Cortex of kidney (tissue), 1 donor: ENCODE measurements around the gene CEBPE.
"Not testable (repeated sequence)": the region's sequence is repeated elsewhere in the genome, so short reads cannot be mapped to it uniquely, and the experiment has no call there.

Experiments used
- DNase-seq: peaks from one replicate; lab custom pipeline; 2025; lab: John Stamatoyannopoulos, UW

Gene CEBPE

DNA sequence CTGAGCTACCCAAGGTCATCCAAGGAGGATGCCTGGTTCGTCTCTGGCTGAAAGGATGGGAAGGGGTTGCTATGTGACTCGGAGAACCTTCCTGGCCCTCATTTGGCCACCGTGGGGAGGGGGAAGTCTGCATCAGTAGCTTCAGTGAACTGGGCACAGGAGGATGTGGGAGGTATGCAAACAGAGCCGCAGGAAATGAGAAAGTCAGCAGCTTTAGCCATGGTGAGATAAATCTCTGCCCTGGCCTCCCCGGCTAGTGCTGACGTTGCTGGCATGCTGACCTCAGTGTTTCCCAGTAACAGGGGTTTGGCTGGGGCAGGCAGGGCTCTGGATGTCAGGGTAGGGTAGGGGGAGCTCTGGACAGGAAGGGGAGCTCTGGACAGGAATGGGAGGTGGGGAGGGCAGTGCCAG, 2.3 kb upstream of the CEBPE start:
- DNase-seq: no peak

DNA sequence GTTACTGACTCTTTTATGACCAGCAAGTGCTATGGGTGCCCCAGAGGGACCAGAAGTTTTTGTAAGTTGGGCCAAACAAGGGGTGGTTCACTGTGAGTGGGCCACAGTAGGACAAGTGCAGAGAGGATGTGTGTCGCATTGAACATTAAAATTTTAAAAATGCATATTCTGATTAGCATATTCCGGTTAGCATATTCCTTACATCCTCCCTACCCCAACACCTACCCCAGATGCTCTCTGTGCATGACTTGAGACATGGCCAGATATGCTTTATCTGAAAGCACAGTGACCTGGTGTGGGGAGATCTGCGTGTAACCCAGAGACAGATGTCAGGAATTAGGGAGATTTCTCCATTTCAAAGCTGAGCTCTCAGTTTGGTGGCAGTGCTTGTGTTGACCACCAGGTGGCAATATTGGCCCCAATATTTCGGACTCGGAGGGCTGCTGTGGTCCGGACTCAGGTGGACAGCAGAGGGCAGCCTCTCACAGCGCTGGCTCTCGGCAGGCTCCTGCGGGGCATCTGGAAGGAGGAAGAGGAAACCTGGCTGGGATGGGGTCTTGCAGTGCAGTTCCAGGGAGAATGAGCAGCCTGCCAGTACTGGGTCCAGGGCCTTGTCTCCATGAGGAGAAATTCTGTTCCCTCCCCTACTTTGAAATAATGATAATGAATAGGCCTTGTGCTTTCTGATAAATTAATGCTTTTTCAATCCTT, 1.6 kb upstream of the CEBPE start:
- no peak for DNase-seq

DNA sequence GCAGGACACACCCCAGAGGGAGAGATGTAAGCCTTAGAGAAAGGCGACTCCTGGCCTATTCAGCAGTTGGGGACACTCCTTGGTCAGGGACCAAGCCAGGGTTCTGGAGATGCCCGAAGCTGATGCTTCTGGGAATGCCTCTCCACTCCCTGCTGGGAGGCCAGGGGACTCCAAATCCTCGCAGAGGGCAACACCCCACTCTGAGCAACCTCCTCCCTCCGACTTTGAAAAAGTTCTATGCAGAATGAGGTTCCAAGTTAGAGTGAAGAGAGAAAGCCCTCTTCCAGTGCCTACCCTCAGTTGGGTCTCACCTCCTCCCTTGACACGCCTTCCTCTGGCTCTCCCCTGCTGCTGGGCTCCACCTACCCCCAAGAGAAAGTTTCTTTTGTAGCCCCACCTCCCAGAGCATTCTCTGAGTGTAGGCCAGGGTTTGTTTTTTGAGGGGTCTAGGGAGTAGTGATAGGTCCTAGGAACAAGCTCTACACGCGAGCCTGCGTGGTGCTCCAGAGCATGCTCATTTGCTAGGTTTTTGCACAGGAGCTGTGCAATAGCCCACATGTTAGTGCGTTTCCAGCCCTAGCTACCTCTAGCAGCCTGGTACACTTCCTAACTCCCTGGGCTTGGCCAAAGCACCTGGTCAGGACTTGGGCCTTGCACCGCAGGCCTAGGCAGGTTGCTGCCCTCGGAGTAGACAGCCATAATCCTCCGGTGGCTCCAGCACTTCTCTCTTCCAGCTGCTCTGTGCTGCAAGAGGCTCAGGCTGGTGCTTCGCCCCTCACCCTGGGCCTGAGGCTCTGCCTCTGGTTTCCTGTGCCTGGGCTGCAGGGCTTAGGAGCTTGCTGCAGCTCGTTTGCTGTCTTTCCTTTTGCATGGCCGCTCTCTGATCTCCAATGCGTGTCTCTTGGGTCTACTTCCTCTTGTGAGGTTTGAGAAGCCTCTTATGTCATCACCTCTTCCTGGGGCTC, 590 bp upstream of the CEBPE start:
- no peak for DNase-seq

DNA sequence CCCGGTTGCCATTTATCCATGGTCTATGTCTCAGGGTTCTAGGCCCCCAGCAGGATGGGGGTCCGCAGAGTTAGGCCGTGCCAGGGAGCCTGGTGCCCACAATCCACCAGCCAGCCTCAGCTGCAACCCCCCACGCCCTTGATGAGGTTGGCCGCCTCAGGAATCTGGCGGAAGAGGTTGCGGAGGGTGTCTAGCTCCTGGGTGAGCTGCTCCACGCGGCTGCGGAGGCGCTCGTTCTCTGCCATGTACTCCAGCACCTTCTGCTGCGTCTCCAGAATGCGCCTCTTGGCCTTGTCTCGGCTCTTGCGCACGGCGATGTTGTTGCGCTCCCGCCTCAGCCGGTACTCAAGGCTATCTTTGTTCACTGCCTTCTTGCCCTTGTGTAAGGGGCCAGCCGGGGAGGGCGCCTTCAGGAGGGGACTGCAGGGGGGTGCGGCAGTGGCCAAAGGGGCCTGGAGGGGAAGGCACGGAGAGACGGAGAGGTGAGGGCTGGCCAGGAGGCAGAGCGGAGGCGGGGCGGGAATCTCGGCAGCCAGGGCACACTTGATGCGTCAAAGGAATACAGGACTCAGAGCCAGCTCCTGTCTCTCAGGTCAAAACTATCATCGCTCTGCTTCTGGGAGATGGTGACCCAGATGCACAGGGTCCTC, 1.6 kb downstream of the CEBPE start:
- no peak for DNase-seq

DNA sequence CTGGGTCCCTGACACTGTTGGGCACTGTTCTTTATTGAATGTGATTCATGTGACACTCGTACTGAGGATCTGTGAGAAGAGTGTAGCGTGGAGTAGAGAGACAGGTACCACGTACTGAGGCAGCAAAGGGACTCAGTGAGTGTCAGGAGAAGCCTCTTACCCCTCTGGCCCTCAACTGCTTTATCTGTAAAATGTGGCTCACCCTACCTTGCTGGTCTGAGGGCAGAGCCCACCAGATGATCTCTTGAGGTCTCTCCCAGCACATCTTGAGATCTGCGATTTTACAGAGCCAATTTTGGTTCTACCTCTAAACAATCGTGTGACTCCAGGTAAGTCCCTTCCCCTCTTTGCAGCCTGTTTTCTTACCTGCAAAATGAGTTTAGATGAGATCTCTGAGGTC, 3.1 kb downstream of the CEBPE start:
- no peak for DNase-seq

- no peak for DNase-seq
These were observed 3.9 kb downstream of the CEBPE start for GRCh38 chr14:23115039-23115731.

- no peak for DNase-seq
These were observed 4.4 kb downstream of the CEBPE start for GRCh38 chr14:23114669-23115038.

DNA sequence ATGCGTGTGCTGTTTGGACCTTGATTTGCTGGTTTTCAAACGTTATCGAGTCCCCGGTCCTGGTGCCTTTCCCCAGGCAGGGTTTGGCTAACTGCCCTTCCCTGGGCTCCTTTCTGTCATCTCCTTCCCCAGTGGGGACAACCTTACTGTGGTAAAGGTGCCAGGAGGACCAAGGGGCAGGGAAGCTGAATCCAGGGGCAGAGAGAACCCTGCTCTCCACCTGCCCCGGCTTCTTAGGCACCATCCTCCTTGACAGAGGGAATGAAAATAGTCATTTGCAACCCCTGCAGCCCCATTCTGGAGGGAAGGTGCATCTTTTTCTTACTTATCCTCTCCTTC, 5.0 kb downstream of the CEBPE start:
- DNase-seq: no peak

DNA sequence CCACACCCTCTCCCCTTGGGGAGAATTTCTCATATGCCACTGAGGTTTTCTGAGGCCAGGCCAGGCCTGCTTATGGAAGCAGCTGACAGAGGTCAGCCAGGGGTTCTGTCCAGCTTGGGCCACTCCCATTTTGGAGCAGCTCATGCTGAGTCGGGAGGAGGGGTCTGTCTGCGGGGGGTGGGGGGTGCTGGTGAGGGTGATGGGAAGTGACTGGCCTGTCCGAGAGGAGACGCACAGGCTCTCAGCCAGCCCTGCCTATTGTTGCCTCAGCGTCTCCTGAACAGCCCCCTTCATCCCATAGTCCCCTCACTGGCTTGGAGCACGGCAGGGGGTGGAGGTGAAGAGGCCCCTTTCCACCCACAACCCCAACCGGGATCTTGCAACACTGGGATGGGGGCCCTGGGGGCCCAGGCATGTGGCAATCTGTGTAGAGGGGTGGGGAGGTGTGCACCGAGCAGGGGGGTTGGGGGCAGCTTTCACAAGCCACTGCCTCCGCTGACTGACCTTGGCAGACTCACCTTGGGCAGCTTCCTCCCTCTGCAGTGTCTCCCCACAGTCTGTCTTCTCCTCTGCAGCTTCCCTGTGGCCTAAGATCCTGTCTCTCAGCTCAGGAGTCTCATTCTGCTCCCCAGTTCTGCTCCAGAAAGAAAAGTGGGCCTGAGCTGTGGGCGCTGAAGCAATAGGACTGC, 5.5 kb downstream of the CEBPE start:
- DNase-seq: no peak

DNA sequence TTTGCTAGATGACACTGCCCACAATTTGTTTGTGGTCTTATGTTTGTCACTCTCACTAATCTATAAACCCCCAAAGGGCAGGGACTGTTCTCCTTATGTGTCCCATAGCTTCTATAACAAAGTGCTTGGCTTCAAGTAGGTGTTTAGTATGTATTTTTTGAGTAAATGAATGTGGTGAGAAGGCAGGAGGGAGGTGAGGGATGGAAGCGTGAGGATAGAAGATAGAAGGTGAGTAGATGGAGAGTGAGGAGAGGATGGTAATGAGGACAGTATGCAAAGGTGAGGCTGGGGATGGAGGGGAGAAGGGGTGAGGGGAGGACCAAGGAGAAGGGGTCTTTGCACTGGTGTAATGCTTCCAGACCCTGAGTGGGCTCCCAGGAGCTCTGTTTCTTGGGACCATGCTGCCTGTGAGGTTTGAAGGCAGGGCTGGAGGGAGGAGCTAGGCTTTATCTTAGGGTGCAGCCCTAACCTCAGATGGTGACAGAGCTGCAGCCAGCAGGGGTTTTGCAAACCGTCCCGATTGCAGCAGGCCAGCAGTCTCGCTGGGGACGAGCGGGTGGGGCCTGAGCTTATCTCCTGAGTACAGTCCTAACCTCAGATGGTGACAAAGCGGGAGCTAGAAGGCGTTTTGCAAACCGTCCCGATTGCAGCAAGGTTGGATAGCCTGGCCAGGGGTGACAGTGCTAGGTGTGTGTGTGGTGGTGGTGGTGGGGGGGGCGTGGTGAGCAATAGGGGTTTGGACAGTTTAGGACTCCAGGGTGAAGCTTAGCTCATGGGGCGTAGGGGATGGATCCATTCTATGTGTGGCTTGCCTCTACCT, 6.5 kb downstream of the CEBPE start:
- no peak for DNase-seq

GRCh38 chr14:23110579-23111365, 8.3 kb downstream of the CEBPE start:
- no peak for DNase-seq

- DNase-seq: no peak
These were observed 9.3 kb downstream of the CEBPE start for GRCh38 chr14:23109769-23110168.

- not testable (repeated sequence) for DNase-seq
These were observed 10.9 kb downstream of the CEBPE start for GRCh38 chr14:23108169-23108568.

DNA sequence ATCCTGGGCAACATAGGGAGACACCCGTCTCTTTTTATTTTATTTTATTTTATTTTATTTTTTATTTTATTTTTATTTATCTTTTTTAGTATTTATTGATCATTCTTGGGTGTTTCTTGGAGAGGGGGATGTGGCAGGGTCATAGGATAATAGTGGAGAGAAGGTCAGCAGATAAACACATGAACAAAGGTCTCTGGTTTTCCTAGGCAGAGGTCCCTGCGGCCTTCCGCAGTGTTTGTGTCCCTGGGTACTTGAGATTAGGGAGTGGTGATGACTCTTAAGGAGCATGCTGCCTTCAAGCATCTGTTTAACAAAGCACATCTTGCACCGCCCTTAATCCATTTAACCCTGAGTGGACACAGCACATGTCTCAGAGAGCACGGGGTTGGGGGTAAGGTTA, 11.4 kb downstream of the CEBPE start:
- not testable (repeated sequence) for DNase-seq

GRCh38 chr14:23106747-23107045, 12.4 kb downstream of the CEBPE start:
- no peak for DNase-seq

- no peak for DNase-seq
These were observed 13.7 kb downstream of the CEBPE start for GRCh38 chr14:23105348-23105824.

DNA sequence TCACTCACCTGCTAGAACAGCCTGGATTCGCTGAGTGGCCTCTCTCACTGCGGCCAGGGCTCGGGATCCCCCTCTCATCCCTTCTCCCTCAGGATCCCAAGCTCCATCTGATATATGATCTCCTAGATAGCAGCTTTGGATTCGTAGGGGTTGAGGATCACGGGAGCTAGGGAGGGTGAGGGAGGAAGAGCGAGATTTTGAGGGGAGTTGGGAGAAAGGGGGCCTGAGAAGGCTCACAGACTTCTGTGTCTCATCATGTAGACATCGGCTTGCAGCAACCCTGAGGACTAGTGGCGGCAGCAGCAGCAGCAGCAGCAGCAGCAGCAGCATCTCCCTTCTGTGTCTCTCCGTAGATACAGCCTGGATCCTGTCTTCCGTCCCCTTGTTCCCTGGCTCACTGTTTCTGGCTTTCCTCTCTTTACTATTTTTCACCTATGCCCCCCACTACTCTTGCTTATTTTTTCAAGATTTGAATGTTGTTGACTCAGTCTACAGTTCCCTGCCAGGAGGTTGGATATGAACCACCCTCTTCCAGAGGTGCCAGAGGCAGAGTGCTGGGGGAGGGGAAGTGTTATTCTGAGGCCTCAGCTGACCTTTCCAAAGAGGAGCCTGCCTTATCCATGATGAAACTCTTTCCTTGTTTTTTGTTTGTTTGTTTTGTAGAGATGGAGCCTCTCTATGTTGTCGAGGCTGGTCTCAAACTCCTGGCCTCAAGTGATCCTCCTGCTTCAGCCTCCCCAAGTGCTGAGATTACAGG, 14.3 kb downstream of the CEBPE start, which contains the start of gene CIROP:
TSS of gene CIROP (minus strand) at position 399 of the 757 bp plus-strand sequence. CDS start at position 330, 69 bp downstream.
- no peak for DNase-seq

GRCh38 chr14:23104070-23104590, 14.9 kb downstream of the CEBPE start:
- no peak for DNase-seq

GRCh38 chr14:23103581-23103980, 15.5 kb downstream of the CEBPE start:
- DNase-seq: no peak
